Activated naive CD4-positive, alpha-beta T cell treated with anti-CD3 and anti-CD28 coated beads for 36 hours (primary cell): ENCODE measurements around the gene POTEH. TPM values are rescaled to one million over a fixed set of nuclear protein-coding genes. Genes with fewer than 3 reads are reported as not detected.
"Not testable (repeated sequence)": the region's sequence is repeated elsewhere in the genome, so short reads cannot be mapped to it uniquely, and the experiment has no call there.

Source experiments
- CTCF ChIA-PET: fragments of 350-600 bp; sonication (Branson Sonifier 250); formaldehyde crosslinking; loops from one replicate; lab custom pipeline; 2021; ENCODE audit warnings: antibody characterized with exemption; lab: Charles Lee
- DNase-seq: peaks from one replicate; pipeline ENCODE4 v3.0.0-alpha.2; 2020
- H3K27ac Mint-ChIP-seq: one replicate; pipeline ENCODE4 v1.8.0; 2021; ENCODE audit warnings: mild to moderate bottlenecking, mixed read lengths
- H3K27me3 Mint-ChIP-seq: one replicate; pipeline ENCODE4 v1.8.0; 2021; ENCODE audit warnings: low read depth, mixed read lengths
- H3K36me3 Mint-ChIP-seq: one replicate; pipeline ENCODE4 v1.8.0; 2021; ENCODE audit warnings: low read depth, mixed read lengths
- H3K4me1 Mint-ChIP-seq: one replicate; pipeline ENCODE4 v1.8.0; 2021; ENCODE audit warnings: low read depth, mixed read lengths
- H3K4me3 Mint-ChIP-seq: one replicate; pipeline ENCODE4 v1.8.0; 2021; ENCODE audit warnings: mild to moderate bottlenecking, moderate library complexity, mixed read lengths
- H3K9me3 Mint-ChIP-seq: one replicate; pipeline ENCODE4 v1.8.0; 2021; ENCODE audit warnings: mixed read lengths
- intact Hi-C: fragments of 100-400 bp; cut with micrococcal nuclease; formaldehyde crosslinking; loops from one replicate; pipeline ENCODE4 v1.15.1; 2023
- total RNA-seq, 2 experiments: library from RNA; stranded (reverse); gene quantifications; one replicate each; pipeline ENCODE4 v1.2.3, GENCODE V29; 2021

POTEH gene
- total RNA-seq, 2 experiments from 2014 or later = not detected

- H3K9me3 Mint-ChIP-seq, intact Hi-C loops, CTCF ChIA-PET, H3K27me3 Mint-ChIP-seq, DNase-seq, H3K4me1 Mint-ChIP-seq, H3K36me3 Mint-ChIP-seq, H3K4me3 Mint-ChIP-seq, H3K27ac Mint-ChIP-seq: not testable (repeated sequence)
Observed at GRCh38 chr22:15687676-15688075, 2.1 kb upstream of the POTEH start.

DNA sequence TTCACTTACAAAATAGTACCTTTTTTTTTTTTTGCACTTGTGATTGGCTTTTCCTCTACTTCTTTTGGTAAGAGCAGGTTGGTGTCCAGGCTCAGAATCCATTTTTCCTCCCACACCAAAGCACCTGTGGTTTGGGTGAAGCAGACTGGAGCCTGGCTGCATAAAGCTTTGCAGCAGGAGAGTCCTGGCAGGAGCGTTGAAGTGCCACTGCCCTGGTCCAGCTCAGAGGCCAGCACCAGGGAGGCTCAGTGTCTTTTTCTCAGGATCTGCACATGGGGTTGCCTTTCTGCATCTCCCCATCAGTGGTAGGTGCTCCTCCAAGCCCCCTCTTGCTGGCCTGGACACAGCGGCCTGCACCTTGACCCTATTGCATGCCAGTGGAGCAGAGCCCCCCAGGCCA, 1.7 kb upstream of the POTEH start:
- intact Hi-C loops, H3K27ac Mint-ChIP-seq, H3K36me3 Mint-ChIP-seq, H3K27me3 Mint-ChIP-seq, H3K4me3 Mint-ChIP-seq, H3K4me1 Mint-ChIP-seq, CTCF ChIA-PET, H3K9me3 Mint-ChIP-seq, DNase-seq: not testable (repeated sequence)

- H3K36me3 Mint-ChIP-seq, CTCF ChIA-PET, H3K4me1 Mint-ChIP-seq, H3K27ac Mint-ChIP-seq, DNase-seq, H3K27me3 Mint-ChIP-seq, intact Hi-C loops, H3K4me3 Mint-ChIP-seq, H3K9me3 Mint-ChIP-seq: not testable (repeated sequence)
Observed at GRCh38 chr22:15689012-15689748, 646 bp upstream of the POTEH start.

DNA sequence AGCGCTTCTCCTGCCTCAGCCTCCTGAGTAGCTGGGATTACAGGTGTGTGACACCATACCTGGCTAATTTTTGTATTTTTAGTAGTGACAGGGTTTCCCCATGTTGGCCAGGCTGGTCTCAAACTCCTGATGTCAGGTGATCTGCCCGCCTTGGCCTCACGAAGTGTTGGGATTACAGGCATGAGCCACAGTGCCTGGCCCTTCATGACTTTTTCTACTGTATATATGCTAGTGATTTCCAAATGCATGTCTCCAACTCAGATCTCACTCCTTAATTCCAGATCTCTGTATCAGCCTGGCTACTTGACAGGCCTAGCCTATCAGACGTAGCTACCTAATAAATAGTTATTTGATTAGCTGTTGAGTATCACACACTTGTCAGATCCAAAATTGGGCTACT, 23.8 kb downstream of the POTEH start:
- H3K9me3 Mint-ChIP-seq, H3K4me1 Mint-ChIP-seq, H3K27ac Mint-ChIP-seq, intact Hi-C loops, H3K4me3 Mint-ChIP-seq, H3K27me3 Mint-ChIP-seq, H3K36me3 Mint-ChIP-seq, CTCF ChIA-PET, DNase-seq: not testable (repeated sequence)

- intact Hi-C loops, H3K27me3 Mint-ChIP-seq, H3K9me3 Mint-ChIP-seq, DNase-seq, CTCF ChIA-PET, H3K4me3 Mint-ChIP-seq, H3K4me1 Mint-ChIP-seq, H3K36me3 Mint-ChIP-seq, H3K27ac Mint-ChIP-seq: not testable (repeated sequence)
Observed at GRCh38 chr22:15714125-15714524, 24.3 kb downstream of the POTEH start.

DNA sequence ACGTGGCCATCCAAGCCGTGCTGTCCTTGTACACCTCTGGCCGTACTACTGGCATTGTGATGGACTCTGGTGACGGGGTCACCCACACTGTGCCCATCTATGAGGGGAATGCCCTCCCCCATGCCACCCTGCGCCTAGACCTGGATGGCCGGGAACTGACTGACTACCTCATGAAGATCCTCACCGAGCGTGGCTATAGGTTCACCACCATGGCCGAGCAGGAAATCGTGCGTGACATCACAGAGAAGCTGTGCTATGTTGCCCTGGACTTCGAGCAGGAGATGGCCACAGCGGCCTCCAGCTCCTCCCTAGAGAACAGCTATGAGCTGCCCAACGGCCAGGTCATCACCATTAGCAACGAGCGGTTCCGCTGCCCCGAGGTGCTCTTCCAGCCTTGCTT, 32.1 kb downstream of the POTEH start:
- H3K4me3 Mint-ChIP-seq, DNase-seq, H3K4me1 Mint-ChIP-seq, CTCF ChIA-PET, H3K36me3 Mint-ChIP-seq, H3K9me3 Mint-ChIP-seq, H3K27ac Mint-ChIP-seq, H3K27me3 Mint-ChIP-seq, intact Hi-C loops: not testable (repeated sequence)

- intact Hi-C loops, H3K4me1 Mint-ChIP-seq, H3K36me3 Mint-ChIP-seq, H3K27ac Mint-ChIP-seq, H3K27me3 Mint-ChIP-seq, H3K4me3 Mint-ChIP-seq, CTCF ChIA-PET, DNase-seq, H3K9me3 Mint-ChIP-seq: not testable (repeated sequence)
Observed at GRCh38 chr22:15729209-15729917, 39.5 kb downstream of the POTEH start.

DNA sequence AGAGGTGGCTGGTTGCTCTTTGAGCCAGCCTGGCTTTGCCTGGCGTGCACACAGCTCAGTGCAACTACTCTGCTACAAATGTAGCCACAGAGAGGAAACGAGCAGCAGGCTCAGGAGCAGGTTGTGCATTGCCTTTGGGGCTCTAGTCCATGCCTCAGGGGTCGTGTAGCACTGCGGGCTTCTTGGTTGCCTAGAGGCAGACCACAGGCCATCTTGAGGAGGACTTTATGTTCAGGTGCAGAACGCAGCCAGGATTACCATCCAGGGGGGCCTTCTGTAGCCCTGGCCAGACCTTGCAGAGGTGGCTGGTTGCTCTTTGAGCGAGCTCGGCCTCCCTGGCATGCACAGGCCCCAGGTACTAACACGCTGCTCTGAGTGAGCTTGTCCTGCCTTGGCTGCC, 41.2 kb downstream of the POTEH start:
- H3K4me3 Mint-ChIP-seq, H3K27me3 Mint-ChIP-seq, CTCF ChIA-PET, intact Hi-C loops, H3K27ac Mint-ChIP-seq, H3K4me1 Mint-ChIP-seq, H3K36me3 Mint-ChIP-seq, DNase-seq, H3K9me3 Mint-ChIP-seq: not testable (repeated sequence)

- H3K9me3 Mint-ChIP-seq, H3K4me1 Mint-ChIP-seq, H3K36me3 Mint-ChIP-seq, DNase-seq, H3K27ac Mint-ChIP-seq, intact Hi-C loops, H3K4me3 Mint-ChIP-seq, H3K27me3 Mint-ChIP-seq, CTCF ChIA-PET: not testable (repeated sequence)
Observed at GRCh38 chr22:15734411-15734810, 44.6 kb downstream of the POTEH start.

DNA sequence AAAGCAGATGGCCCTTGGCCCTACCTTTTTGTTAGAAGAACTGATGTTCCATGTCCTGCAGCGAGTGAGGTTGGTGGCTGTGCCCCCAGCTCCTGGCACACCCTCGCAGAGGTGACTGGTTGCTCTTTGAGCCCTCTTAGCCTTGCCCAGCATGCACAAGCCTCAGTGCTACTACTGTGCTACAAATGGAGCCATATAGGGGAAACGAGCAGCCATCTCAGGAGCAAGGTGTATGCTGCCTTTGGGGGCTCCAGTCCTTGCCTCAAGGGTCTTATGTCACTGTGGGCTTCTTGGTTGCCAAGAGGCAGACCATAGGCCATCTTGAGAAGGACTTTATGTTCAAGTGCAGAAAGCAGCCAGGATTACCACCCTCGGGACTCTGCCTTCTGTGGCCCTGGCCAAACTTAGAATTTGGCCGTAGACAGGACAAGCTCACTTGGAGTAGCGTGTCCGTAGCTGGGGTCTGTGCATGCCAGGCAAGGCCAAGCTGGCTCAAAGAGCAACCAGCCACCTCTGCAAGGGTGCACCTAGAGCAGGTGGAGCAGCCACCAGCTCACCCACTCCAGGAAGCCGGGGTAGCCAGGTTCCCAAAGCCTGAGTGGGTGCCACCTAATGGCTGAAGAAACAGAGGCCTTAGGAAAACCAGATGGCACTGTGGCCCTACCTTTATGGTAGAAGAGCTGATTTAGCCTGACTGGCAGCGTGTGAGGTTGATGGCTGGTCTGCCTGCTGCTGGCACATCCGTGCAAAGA, 48.5 kb downstream of the POTEH start:
- H3K36me3 Mint-ChIP-seq, H3K4me3 Mint-ChIP-seq, DNase-seq, H3K27ac Mint-ChIP-seq, CTCF ChIA-PET, H3K27me3 Mint-ChIP-seq, H3K9me3 Mint-ChIP-seq, H3K4me1 Mint-ChIP-seq, intact Hi-C loops: not testable (repeated sequence)

DNA sequence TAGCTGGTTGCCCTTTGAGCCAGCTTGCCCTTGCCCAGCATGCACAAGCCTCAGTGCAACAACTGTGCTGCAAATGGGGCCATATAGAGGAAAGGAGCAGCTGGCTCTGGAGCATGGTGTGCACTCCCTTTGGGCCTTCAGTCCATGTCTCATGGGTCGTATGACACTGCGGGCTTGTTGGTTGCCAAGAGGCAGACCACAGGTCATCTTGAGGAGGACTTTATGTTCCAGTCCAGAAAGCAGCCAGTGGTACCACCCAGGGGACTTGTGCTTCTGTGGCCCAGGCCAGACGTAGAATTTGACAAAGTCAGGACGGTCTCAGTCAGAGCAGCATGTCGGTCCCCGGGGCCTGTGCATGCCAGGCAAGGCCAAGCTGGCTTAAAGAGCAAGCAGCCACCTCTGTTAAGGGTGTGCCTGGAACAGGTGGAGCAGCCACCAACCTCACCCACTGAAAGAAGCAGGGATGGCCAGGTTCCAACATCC, 49.1 kb downstream of the POTEH start:
- H3K27ac Mint-ChIP-seq, intact Hi-C loops, H3K9me3 Mint-ChIP-seq, H3K4me3 Mint-ChIP-seq, H3K27me3 Mint-ChIP-seq, H3K4me1 Mint-ChIP-seq, CTCF ChIA-PET, H3K36me3 Mint-ChIP-seq, DNase-seq: not testable (repeated sequence)

DNA sequence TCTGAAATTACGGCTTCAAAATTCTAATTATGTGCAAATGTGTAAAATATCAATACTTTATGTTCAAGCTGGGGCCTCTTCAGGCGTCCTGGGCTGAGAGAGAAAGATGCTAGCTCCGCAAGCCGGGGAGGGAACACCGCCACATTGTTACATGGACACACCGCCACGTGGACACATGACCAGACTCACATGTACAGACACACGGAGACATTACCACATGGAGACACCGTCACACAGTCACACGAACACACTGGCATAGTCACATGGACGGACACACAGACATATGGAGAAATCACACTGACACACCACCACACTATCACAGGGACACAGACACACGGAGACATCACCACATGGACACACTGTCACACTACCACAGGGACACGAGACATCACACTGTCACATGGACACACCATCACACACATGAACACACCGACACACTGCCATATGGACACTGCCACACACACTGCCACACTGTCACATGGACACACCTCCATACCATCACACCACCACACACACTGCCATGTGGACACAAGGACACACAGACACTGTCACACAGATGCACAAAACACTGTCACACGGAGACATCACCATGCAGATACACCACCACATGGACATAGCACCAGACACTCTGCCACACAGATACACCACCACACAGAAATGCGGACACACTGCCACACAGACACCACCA, 58.0 kb downstream of the POTEH start:
- H3K4me1 Mint-ChIP-seq, H3K27me3 Mint-ChIP-seq, DNase-seq, H3K9me3 Mint-ChIP-seq, H3K36me3 Mint-ChIP-seq, intact Hi-C loops, H3K4me3 Mint-ChIP-seq, CTCF ChIA-PET, H3K27ac Mint-ChIP-seq: not testable (repeated sequence)
